Mesendoderm (in vitro differentiated cells): Measurements from ENCODE around the gene CDC5L.

Experiments
- DNase-seq: peaks from one replicate; pipeline ENCODE4 v3.0.0; 2013
- H2AK5ac ChIP-seq: 2 replicates; pipeline ENCODE4 v1.6.1; 2013; ENCODE audit warnings: low read length, inconsistent platforms
- H2BK120ac ChIP-seq: 2 replicates; pipeline ENCODE4 v1.6.1; 2013; ENCODE audit warnings: low read depth, mild to moderate bottlenecking, low read length, moderate library complexity, mixed read lengths
- H2BK15ac ChIP-seq: replicated peaks from 2 replicates; pipeline ENCODE4 v1.6.1; 2013; ENCODE audit warnings: low read depth, mild to moderate bottlenecking, moderate library complexity
- H2BK5ac ChIP-seq: 2 replicates; pipeline ENCODE4 v1.6.1; 2013; ENCODE audit warnings: low read length, inconsistent platforms
- H3K18ac ChIP-seq: 2 replicates; pipeline ENCODE4 v1.6.1; 2013; ENCODE audit warnings: mild to moderate bottlenecking, low read length, mixed read lengths
- H3K23ac ChIP-seq: one replicate; pipeline ENCODE4 v1.6.1; 2013; ENCODE audit warnings: low read length
- H3K27ac ChIP-seq: 2 replicates; pipeline ENCODE4 v1.5.1; 2013; ENCODE audit warnings: low read depth, mild to moderate bottlenecking, inconsistent platforms, low read length, moderate library complexity
- H3K27me3 ChIP-seq: 2 replicates; pipeline ENCODE4 v1.6.1; 2013; ENCODE audit warnings: low read length, control low read depth, mild to moderate bottlenecking, inconsistent platforms; ENCODE audit not compliant: insufficient read depth, poor library complexity
- H3K36me3 ChIP-seq: 2 replicates; pipeline ENCODE4 v1.6.1; 2013; ENCODE audit warnings: low read length, inconsistent platforms; ENCODE audit not compliant: control insufficient read depth, insufficient read depth
- H3K4ac ChIP-seq: one replicate; pipeline ENCODE4 v1.6.1; 2013; ENCODE audit warnings: low read depth, mild to moderate bottlenecking, low read length, moderate library complexity
- H3K4me1 ChIP-seq: 2 replicates; pipeline ENCODE4 v1.6.1; 2013; ENCODE audit warnings: low read depth, low read length, inconsistent platforms; ENCODE audit not compliant: control insufficient read depth
- H3K4me2 ChIP-seq: 2 replicates; pipeline ENCODE4 v1.6.1; 2013; ENCODE audit warnings: low read length
- H3K4me3 ChIP-seq: 2 replicates; pipeline ENCODE4 v1.5.1; 2013; ENCODE audit warnings: mild to moderate bottlenecking, low read length
- H3K56ac ChIP-seq: one replicate; pipeline ENCODE4 v1.6.1; 2013; ENCODE audit warnings: low read length
- H3K79me1 ChIP-seq: 2 replicates; pipeline ENCODE4 v1.6.1; 2013; ENCODE audit warnings: low read length, inconsistent platforms
- H3K79me2 ChIP-seq: 2 replicates; pipeline ENCODE4 v1.6.1; 2013; ENCODE audit warnings: mild to moderate bottlenecking, low read length; ENCODE audit not compliant: control insufficient read depth, insufficient read depth
- H3K9ac ChIP-seq: 2 replicates; pipeline ENCODE4 v1.6.1; 2013; ENCODE audit warnings: low read length, inconsistent platforms
- H4K5ac ChIP-seq: one replicate; pipeline ENCODE4 v1.6.1; 2013; ENCODE audit warnings: low read length
- H4K8ac ChIP-seq: one replicate; pipeline ENCODE4 v1.6.1; 2013; ENCODE audit warnings: low read depth, mild to moderate bottlenecking, control low read depth, low read length, moderate library complexity
- WGBS: extraction: QIAGEN DNeasy Blood & Tissue Kit; methylation state at CpG from one replicate; pipeline ENCODE4 v1.1.7; 2013; ENCODE audit warnings: low lambda C conversion rate, missing lambda C conversion rate; ENCODE audit not compliant: insufficient coverage; ENCODE audit errors: extremely low coverage; 5-methylcytosine and 5-hydroxymethylcytosine counted together

The CDC5L gene

GRCh38 chr6:44472250-44472945 is 84.9 kb downstream of the CDC5L start:
- H3K27me3 ChIP-seq = no peaks in the 10 kb centered on the region
- no peak overlapping the region for H3K56ac ChIP-seq
- H3K79me2 ChIP-seq = no peaks in the 10 kb centered on the region
- DNase-seq = peak; percentile 64
- H2BK15ac ChIP-seq = no peak overlapping the region
- H3K18ac ChIP-seq = peak overlapping the region; percentile 10
- no peak overlapping the region for H2AK5ac ChIP-seq
- WGBS = no CpG with 5 or more reads among the region's 13 CpGs
- H3K9ac ChIP-seq = no peak overlapping the region
- peak overlapping the region; percentile 58 for H3K27ac ChIP-seq
- H2BK5ac ChIP-seq = no peak overlapping the region
- H3K23ac ChIP-seq = no peak overlapping the region
- H4K5ac ChIP-seq = no peak overlapping the region
- no peak overlapping the region for H2BK120ac ChIP-seq
- H4K8ac ChIP-seq = peak overlapping the region; percentile 41
- no peak overlapping the region for H3K4ac ChIP-seq
- no peak overlapping the region for H3K4me2 ChIP-seq
- no peaks in the 10 kb centered on the region for H3K4me1 ChIP-seq
- H3K4me3 ChIP-seq = no peak overlapping the region
- H3K79me1 ChIP-seq = no peaks in the 10 kb centered on the region
- no peaks in the 10 kb centered on the region for H3K36me3 ChIP-seq

- DNase-seq = no peak
These were observed 86.1 kb downstream of the CDC5L start for GRCh38 chr6:44473393-44474189.

GRCh38 chr6:44474190-44474631 is 86.7 kb downstream of the CDC5L start:
- Histone ChIP-seq H3K18ac (no peak overlapping the region), H3K4ac (no peak overlapping the region), H4K8ac (no peak overlapping the region), H3K56ac (no peak overlapping the region), H3K27me3 (no peaks in the 10 kb centered on the region), H3K23ac (no peak overlapping the region), H4K5ac (no peak overlapping the region), H2BK15ac (no peak overlapping the region), H3K79me2 (no peaks in the 10 kb centered on the region), H3K36me3 (no peaks in the 10 kb centered on the region), H3K9ac (no peak overlapping the region), H3K79me1 (no peaks in the 10 kb centered on the region), H3K27ac (no peak overlapping the region), H2BK5ac (no peak overlapping the region), H3K4me1 (no peaks in the 10 kb centered on the region), H2BK120ac (no peak overlapping the region), H3K4me3 (no peak overlapping the region), H2AK5ac (no peak overlapping the region), H3K4me2 (no peak overlapping the region)
- WGBS = no CpG with 5 or more reads among the region's 9 CpGs
- DNase-seq = no peak

More at GRCh38 chr6:44473393-44474189, 86.1 kb downstream of the CDC5L start:
- Histone ChIP-seq H3K4me2 (no peak overlapping the region), H3K4me3 (no peak overlapping the region), H3K36me3 (no peaks in the 10 kb centered on the region), H3K56ac (no peak overlapping the region), H4K5ac (no peak overlapping the region), H3K27ac (peak overlapping the region; percentile 2), H2AK5ac (no peak overlapping the region), H3K18ac (no peak overlapping the region), H2BK120ac (no peak overlapping the region), H3K4me1 (no peaks in the 10 kb centered on the region), H3K79me2 (no peaks in the 10 kb centered on the region), H2BK15ac (no peak overlapping the region), H3K9ac (no peak overlapping the region), H3K4ac (no peak overlapping the region), H2BK5ac (no peak overlapping the region), H3K23ac (no peak overlapping the region), H3K79me1 (no peaks in the 10 kb centered on the region), H3K27me3 (no peaks in the 10 kb centered on the region), H4K8ac (no peak overlapping the region)
- no CpG with 5 or more reads among the region's 19 CpGs for WGBS

- H3K36me3 ChIP-seq = no peaks in the 10 kb centered on the region
- H3K9ac ChIP-seq = no peak overlapping the region
- no peaks in the 10 kb centered on the region for H3K79me1 ChIP-seq
- H3K23ac ChIP-seq = no peak overlapping the region
- H4K5ac ChIP-seq = no peak overlapping the region
- H3K4me3 ChIP-seq = no peak overlapping the region
- no peak overlapping the region for H3K18ac ChIP-seq
- H2AK5ac ChIP-seq = no peak overlapping the region
- H3K4ac ChIP-seq = no peak overlapping the region
- no peaks in the 10 kb centered on the region for H3K4me1 ChIP-seq
- no peak overlapping the region for H3K4me2 ChIP-seq
- no CpG with 5 or more reads among the region's 1 CpG for WGBS
- H2BK120ac ChIP-seq = no peak overlapping the region
- H2BK5ac ChIP-seq = no peak overlapping the region
- H3K56ac ChIP-seq = no peak overlapping the region
- no peak overlapping the region for H4K8ac ChIP-seq
- no peaks in the 10 kb centered on the region for H3K27me3 ChIP-seq
- H3K79me2 ChIP-seq = no peaks in the 10 kb centered on the region
- H2BK15ac ChIP-seq = no peak overlapping the region
- DNase-seq = no peak
- no peak overlapping the region for H3K27ac ChIP-seq
These were observed 87.1 kb downstream of the CDC5L start for GRCh38 chr6:44474643-44475042.

- H3K27ac ChIP-seq = no peak overlapping the region
- H2AK5ac ChIP-seq = no peak overlapping the region
- WGBS = no CpG with 5 or more reads among the region's 6 CpGs
- no peak for DNase-seq
- H3K4ac ChIP-seq = no peak overlapping the region
- no peak overlapping the region for H4K8ac ChIP-seq
- H3K79me2 ChIP-seq = no peaks in the 10 kb centered on the region
- peak overlapping the region; percentile 22 for H3K9ac ChIP-seq
- H2BK5ac ChIP-seq = no peak overlapping the region
- no peaks in the 10 kb centered on the region for H3K27me3 ChIP-seq
- no peak overlapping the region for H2BK15ac ChIP-seq
- no peaks in the 10 kb centered on the region for H3K36me3 ChIP-seq
- no peaks in the 10 kb centered on the region for H3K79me1 ChIP-seq
- no peaks in the 10 kb centered on the region for H3K4me1 ChIP-seq
- H3K56ac ChIP-seq = peak overlapping the region; percentile 54
- H3K4me3 ChIP-seq = no peak overlapping the region
- H3K23ac ChIP-seq = no peak overlapping the region
- no peak overlapping the region for H3K4me2 ChIP-seq
- H3K18ac ChIP-seq = no peak overlapping the region
- no peak overlapping the region for H2BK120ac ChIP-seq
- H4K5ac ChIP-seq = no peak overlapping the region
These were observed 87.9 kb downstream of the CDC5L start for GRCh38 chr6:44475417-44475778.
